Endothelial cell of hepatic sinusoid (primary cell): Measurements from ENCODE around the gene ARF1.

Source experiments
- in situ Hi-C: cut with HindIII; loops from 2 replicates; pipeline ENCODE4 v1.10.0; 2017; ENCODE audit warnings: low sequenced_read_pairs

ARF1 gene

DNA sequence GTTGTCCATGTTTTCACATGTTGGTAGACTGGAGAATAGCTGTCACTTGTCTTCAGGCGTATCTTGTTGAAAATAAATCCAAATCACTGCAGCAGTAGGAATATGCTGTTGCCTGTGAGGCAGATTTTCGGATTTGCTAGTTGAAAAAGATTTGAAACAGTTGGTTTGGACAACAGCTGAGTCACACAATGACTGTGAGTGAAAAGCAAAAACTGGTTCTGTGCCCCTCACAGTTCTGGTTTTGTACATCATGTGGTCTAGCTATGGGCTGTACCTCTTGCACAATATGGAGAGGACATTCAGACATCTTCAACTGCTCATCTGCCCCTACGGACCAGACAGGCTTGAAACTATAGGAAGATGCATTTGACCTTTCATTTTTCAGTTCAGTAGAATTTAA lies 1.8 kb downstream of the ARF1 start:
- in situ Hi-C loops: no loop called here

DNA sequence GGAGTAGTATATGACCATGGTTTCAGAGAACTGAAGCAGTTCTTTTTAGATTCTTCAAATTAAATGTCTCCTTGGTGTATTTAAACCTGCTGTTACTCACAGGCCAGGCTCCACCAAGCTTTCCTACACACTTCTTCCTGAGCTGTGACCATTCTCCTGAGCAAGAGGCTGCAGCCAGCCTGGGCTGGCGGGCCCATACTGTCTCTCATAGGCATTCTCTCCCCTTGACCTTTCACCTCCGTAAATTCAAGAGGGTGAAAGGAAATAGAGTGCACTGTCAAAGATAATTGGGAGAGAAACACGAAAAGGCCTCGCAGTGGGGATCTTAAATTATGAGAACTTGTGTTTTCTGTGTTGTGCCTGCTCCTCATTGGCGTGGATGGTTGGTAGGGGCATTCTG lies 2.3 kb downstream of the ARF1 start:
- in situ Hi-C loops: no loop called here

DNA sequence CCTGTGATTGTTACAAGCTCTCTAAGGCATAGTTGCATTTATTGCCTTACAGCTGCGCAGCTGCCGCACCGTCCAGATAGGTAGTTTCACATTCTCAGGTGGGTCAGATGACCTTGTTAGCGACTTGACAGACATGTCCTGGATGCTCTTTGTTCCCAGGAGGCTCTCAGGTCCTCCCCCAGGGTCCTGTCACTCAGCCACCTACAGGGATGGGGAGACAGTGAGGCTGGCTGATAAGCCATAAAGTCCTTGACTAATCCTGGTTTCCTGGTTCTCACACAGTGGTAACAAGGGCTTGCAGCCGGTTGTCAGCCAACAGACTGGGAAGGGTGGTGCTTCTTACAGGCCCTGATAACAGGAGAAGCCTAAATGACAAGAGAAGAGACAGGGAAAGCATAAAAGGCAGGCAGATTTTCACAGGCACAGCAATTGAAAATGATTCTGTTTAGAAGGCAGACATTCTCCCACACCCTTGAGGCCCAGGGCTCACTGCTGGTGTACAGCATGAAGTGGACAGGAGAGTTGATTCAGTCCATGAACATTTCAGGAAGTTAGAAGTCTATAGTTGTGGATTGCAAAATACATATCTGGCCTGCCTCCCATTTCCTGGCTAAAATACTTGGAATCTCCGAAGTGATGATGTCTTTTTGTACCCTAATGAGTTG lies 2.9 kb downstream of the ARF1 start:
- in situ Hi-C loops: no loop called here

GRCh38 chr1:228087771-228088251 lies 5.3 kb downstream of the ARF1 start:
- in situ Hi-C loops: no loop called here

DNA sequence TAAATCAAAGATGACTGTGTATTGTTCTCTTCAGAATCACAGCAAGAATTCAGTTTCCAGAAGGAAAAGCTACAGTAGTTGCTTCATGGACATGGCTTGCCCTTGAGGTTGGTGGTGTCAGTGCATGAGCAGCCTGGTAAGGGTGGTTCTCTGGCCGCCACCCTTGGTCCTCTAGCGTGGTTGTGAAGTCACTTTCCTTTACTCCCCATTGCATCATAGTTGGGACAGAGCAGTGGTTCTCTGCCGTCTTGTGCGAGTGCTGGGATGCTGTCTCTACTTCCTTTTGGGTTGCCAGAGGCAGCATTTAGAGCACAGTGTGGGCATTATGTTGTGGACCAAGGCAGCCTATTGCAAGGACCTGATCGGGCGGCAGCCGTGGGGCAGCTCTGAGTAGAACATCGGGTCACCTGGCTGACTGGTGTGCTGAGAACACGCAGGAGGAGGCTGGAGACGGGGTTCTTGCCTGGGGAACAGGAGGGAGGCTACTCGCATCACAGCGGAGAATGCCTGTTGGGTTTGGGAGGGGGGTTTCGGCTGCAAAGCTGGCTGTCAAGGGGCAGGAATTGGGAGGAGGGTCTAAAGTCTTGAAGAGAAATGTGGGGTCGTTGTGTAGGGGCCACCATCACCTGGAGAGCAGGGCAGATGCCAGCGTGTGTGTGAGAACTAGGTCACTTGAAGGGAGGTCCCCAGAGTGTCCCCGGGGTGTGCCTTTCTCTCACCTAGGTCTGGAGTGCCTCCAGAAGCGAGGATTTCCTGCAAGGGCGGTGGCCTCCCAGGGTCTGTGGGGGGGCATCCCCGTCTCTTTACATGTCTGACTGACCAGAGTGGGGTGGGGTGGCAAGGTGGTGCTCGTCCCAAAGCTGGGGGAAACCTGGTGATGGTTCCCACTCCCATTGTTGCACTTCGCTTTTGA lies 6.3 kb downstream of the ARF1 start:
- in situ Hi-C loops: no loop called here

DNA sequence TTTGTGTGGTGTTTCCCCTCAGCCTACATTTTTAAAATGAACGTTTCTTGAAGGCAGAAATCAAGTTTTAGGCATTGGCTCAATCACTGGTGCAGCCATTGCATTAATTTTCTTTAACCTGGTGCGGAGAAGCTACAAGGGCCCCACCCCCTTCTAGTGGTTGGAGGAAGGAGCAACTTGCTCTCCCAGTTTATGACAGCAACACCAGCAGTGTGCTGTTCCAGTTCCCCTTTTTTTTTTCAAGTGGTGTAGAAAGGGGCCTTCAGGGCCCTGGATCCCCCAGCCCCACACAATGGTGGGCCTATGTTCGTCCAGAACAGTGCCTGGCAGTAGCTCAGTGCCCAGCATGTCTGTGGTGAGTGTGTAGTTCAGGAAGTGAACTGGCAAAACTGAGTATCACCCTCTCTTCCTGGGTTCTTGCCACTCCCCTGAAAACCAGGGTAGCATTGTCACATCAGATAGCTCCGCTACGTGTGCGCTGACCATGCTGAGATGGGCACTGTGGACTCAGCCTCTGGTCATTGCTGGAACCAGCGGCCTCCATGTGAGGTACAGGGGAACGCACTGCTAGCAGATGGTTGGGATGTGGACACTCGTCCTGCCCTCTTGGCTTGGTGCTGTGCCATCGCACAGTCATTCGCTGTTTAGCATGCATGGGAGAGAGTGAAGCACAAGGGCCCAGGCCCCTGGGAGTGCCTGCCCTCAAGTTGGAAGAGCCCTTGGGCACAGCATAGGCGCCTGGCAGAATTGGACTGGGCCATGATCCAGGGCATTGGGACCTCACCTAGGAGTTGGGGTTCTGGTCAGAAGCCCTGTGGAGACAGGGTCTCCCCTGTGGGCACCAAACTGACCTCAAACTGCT lies 7.2 kb downstream of the ARF1 start:
- in situ Hi-C loops: no loop called here

DNA sequence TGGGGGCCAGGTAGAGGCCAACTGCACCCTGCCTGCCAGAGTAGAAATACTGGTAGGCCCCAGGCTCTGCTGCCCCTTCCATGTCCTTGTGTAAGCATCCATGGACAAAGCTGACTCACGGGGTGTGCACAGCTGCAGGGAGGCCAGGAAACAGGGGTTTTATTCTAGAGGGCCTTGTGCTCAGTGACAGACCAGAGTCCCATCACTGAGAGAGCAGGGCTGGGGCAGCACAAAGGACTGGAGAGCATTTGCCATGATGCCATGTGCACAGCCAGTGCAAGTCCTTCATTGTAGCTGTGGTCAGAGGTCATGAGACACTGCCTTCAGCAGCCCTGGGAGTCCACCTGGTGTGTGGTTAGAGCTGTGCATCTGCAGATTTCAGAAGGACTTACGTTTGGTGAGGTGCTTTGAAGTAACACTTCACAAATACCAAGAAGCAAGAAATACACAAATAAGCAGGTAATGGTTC lies 8.1 kb downstream of the ARF1 start:
- in situ Hi-C loops: no loop called here

GRCh38 chr1:228091084-228091483 lies 8.6 kb downstream of the ARF1 start:
- in situ Hi-C loops: no loop called here

DNA sequence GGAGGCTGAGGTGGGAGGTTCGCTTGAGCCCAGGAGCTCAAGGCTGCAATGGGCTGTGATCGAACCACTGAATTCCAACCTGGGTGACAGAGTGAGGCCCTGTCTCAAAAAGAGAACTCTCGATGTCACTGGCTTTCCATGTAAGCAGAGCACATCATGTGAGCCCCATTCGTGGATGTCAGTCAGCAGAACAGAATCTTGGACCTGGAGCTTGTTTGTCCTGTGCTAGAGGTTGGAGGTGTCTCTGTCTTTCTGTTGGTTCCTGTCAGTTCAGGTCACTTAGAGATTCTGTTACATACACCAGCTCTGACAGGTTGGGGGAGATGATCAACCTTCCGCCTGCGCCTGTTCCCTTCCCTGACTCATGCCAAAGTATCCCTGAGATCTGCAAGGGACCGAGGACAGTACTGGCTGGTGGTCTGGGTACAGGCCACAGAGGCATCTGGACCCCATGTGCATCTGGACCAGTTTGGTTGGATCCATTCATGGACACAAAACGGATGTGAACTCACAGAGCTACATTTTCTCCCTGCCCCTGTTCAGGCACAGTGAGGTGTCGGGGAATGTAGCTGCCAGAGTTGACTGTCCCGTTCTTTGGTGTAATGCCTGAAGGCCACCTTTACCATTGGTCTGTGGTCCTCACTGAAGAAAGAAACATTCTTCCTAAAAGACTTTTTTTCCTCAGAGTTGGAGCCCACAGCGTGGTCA lies 10.0 kb downstream of the ARF1 start:
- in situ Hi-C loops: no loop called here

DNA sequence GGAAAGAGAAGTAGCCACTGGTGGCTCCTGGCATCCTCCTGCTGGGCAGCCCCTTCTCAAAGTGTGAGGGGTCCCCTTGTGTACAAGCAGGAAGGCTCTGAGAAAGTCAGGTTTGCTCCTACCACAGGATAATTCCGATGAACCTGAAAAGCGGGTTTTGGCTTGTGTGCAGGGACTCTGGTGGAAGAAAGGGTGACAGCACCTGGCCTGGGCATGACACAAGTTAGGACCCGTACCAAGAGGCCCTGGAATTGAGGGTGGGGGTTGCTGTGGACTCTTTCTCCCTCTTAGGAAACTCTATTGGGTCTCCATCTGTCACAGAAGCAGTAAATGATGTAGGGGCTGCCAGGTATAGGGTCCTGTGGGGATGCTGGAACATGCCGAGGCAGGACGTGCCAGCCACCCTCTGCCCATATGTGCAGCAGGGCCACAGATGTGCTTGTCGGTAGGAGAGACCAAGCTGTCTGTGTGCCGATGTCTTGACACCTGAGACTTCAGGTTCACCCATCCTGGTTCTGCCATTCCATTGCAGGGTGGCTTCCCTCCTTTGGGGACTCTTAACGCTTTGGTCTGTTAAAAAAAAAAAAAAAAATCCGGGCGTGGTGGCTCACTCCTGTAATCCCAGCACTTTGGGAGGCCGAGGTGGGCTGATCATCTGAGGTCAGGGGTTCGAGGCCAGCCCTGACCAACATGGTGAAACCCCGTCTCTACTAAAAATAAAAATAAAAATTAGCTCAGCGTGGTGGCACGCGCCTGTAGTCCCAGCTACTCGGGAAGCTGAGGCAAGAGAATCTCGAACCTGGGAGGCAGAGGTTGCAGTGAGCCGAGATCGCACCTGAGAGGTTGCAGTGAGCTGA lies 10.8 kb downstream of the ARF1 start:
- in situ Hi-C loops: no loop called here

DNA sequence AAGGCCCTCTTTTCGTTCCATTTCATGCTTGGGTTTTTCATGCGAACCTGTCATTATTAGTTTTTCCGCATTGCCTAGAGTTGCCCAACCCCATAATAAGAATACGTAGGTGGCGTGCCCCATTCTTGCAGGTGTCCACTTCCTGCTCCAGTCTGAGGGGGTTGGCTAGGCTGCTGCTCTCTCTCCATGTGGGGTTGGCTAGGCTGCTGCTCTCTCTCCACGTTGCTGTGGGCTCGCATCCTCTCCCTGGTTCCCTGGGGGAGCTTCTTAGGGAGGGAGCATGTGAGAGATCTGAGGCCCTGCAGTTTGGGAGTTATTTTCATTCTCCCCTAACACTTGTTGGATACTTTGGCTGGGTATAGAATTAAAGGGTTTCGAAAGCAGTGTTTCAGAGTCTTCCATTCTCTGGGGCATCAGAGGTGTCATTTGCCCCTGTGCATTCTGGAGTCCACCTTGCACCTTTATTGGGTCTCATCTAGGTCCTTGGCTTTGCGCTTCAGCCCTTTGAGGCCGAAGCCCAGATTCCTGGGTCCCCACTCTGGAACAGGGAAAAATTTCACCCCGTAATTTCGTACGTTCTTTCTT lies 12.0 kb downstream of the ARF1 start:
- in situ Hi-C loops: no loop called here

GRCh38 chr1:228095161-228095560 lies 12.7 kb downstream of the ARF1 start:
- in situ Hi-C loops: no loop called here

- in situ Hi-C loops: no loop called here
Measured at GRCh38 chr1:228095938-228096337, 13.4 kb downstream of the ARF1 start.

DNA sequence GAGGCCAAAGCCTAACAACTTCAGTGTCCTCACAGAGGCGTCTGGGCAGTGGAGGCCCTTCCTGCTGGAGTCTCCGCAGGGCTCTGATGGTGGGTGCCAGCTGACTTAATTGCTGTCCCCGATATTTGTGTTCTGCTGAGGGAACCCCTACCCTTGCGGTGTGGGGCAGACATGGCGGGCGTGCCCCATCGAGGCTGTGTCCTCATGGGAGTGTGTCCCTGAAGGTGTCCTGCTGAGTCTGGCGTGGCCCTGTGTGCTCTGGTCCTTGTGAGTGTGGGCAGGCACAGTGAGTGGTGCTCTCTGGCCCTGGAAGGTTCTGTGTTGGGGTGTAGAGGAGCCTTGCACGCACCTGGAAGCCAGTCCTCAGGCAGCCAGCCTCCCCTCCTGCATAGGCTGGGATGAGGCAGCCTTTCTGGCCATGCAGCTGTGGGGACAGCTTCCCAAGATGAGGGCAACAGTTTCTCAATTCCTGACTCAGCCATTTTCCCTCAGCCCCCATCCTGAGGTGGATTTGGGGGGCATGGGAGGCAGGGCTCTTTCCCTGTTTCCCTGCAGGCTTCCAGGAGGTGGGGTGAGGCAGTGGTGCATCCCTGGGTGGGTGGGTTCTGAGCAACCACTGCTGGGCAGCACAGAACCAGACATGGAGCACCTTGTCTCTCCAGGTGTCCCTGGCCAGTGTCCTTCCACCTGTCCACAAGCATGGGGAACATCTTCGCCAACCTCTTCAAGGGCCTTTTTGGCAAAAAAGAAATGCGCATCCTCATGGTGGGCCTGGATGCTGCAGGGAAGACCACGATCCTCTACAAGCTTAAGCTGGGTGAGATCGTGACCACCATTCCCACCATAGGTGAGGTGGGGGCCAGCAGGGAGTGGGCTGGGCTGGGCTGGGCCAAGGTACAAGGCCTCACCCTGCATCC lies 14.2 kb downstream of the ARF1 start:
- in situ Hi-C loops: no loop called here

GRCh38 chr1:228097333-228098081 lies 15.0 kb downstream of the ARF1 start:
- in situ Hi-C loops: no loop called here

GRCh38 chr1:228098323-228098931 lies 15.9 kb downstream of the ARF1 start:
- in situ Hi-C loops: no loop called here

DNA sequence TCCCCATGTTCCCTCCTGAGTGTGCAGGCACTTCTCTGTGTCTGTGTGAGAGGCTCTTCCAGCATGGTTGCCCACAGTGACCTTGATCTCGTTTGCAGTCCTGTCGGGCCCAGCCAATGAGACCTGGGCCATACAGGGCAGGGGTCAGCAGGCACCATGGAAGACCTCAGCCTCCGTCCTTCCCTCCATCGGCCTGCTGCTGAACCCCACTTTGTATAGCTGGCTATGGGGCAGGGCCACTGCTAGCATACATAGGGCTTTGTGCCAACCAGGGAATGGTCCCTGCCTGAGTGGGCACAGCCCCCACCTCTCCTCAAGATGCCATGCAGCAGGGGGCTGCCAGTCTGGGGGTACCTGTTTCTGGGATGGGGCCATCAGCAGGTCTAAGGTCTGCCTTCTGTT lies 16.8 kb downstream of the ARF1 start:
- in situ Hi-C loops: no loop called here
